AG10803 (cell line): ENCODE results near the gene PLA2G4E.

Experiments used
- DNase-seq: peaks from one replicate; pipeline ENCODE4 v3.0.0; 2010; ENCODE audit warnings: low read depth
- H3K4me3 ChIP-seq: 2 replicates; pipeline ENCODE4 v1.5.1; 2011; ENCODE audit warnings: mild to moderate bottlenecking, low read length, control low read depth
- TF ChIP-seq, protein P1 (sequence below): conservative IDR thresholded peaks from 2 replicates; pipeline ENCODE4 v1.5.1; 2011; ENCODE audit warnings: mild to moderate bottlenecking, low read length, control low read depth, inconsistent platforms

Gene PLA2G4E

DNA sequence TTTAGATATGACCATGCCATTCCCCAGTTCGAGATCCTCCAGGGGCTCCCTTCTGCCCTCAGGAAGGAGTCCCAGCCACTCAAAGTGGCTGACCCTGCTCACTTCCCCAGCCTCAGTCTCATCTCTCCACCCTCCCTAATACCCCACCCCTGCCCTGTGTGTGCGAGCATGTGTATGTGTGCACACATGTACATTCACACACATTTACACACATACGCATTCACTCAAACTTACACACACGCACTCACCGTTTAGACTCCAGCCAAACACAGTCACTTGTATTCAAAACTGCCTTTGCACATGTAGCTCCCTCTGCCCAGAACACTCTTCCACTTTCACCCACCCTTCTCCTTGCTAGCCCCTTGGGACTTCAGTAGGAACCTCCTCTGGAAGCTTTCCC, 11.4 kb downstream of the PLA2G4E start:
- DNase-seq: no peak
- H3K4me3 ChIP-seq: no peak overlapping the region
- TF ChIP-seq, protein P1, sequence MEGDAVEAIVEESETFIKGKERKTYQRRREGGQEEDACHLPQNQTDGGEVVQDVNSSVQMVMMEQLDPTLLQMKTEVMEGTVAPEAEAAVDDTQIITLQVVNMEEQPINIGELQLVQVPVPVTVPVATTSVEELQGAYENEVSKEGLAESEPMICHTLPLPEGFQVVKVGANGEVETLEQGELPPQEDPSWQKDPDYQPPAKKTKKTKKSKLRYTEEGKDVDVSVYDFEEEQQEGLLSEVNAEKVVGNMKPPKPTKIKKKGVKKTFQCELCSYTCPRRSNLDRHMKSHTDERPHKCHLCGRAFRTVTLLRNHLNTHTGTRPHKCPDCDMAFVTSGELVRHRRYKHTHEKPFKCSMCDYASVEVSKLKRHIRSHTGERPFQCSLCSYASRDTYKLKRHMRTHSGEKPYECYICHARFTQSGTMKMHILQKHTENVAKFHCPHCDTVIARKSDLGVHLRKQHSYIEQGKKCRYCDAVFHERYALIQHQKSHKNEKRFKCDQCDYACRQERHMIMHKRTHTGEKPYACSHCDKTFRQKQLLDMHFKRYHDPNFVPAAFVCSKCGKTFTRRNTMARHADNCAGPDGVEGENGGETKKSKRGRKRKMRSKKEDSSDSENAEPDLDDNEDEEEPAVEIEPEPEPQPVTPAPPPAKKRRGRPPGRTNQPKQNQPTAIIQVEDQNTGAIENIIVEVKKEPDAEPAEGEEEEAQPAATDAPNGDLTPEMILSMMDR: no peak

DNA sequence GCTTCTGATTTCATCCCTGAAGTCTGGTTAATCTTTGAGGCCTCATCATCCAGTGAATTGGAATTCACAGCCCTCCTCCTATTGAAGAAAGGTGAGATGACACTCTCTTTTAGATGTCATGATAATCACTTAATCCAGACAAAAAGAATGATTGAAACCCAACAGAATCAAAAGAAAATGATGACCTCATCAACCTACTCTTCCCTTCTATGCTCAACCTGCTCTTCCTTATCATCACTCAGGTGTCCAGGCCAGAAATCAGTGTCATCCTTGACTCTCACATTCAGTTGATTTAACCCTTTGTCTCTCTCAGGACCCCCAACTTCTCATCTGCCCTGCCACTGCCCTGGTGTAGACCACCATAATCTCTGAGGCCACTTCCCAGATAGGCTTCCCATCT, 11.8 kb downstream of the PLA2G4E start:
- H3K4me3 ChIP-seq: no peak overlapping the region
- no peak for DNase-seq
- TF ChIP-seq, protein P1: no peak

DNA sequence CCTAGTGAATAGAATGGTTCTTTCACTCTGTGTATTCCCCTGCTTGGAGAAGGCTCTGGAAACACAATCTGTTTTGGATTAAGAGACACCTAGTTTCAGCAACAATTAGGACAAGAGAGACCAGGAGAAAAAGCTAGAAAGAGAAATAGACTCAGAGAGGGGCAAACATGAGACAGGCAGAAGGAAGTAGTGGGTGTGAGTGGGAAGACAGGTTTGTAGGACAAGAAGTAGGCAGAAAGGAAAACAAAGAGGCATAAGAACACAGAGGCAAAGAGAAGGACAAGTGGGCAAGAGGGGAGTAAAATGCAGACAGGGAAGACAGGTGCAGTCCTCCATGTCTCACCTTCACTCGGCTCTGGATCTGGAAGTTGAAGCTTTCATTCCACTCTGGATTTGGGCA, 13.5 kb downstream of the PLA2G4E start:
- DNase-seq: no peak

DNA sequence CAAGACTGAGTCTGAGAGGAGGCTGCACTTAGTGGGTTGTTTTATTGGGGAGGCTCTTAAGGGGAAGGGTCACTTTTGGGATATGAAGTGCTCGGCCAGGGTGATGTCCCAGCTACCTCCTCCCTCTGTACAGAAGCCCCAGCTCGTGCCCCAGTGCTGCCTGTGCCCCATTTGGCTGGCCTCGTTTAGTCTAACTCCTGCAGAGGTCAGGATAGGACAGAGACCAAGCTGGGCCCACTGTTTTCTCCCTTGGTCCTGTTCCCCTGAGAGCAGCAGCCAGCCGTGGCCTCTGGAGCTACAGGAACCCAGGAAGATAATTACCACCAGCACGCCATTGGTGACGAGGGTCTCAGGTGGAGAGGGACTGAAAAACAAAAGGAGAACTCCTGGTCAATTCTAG, 18.5 kb downstream of the PLA2G4E start:
- H3K4me3 ChIP-seq: no peak overlapping the region
- TF ChIP-seq, protein P1: no peak
- DNase-seq: no peak

More for the DNA sequence above, 13.5 kb downstream of the PLA2G4E start:
- TF ChIP-seq, protein P1: no peak
- no peak overlapping the region for H3K4me3 ChIP-seq

DNA sequence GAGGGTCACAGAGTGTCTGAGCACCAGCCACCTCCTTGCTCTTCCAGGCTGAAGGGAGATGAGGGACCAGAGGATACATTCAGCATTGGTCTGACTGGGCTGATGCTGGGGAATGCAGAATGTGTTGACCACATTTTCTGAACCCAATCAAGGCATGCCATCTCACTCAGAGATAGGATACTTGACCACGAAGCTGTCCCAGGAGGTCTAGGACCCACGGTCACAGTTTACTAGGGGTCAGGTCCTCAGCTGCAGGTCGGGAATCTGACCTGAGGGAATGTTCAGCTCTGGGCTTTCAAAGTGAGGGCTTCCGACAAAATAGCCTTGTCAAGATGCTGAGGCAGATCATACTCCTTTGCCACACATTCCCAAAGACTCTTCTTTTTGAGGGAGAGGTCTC, 19.6 kb downstream of the PLA2G4E start:
- no peak for DNase-seq
- H3K4me3 ChIP-seq: no peak overlapping the region
- TF ChIP-seq, protein P1: no peak

DNA sequence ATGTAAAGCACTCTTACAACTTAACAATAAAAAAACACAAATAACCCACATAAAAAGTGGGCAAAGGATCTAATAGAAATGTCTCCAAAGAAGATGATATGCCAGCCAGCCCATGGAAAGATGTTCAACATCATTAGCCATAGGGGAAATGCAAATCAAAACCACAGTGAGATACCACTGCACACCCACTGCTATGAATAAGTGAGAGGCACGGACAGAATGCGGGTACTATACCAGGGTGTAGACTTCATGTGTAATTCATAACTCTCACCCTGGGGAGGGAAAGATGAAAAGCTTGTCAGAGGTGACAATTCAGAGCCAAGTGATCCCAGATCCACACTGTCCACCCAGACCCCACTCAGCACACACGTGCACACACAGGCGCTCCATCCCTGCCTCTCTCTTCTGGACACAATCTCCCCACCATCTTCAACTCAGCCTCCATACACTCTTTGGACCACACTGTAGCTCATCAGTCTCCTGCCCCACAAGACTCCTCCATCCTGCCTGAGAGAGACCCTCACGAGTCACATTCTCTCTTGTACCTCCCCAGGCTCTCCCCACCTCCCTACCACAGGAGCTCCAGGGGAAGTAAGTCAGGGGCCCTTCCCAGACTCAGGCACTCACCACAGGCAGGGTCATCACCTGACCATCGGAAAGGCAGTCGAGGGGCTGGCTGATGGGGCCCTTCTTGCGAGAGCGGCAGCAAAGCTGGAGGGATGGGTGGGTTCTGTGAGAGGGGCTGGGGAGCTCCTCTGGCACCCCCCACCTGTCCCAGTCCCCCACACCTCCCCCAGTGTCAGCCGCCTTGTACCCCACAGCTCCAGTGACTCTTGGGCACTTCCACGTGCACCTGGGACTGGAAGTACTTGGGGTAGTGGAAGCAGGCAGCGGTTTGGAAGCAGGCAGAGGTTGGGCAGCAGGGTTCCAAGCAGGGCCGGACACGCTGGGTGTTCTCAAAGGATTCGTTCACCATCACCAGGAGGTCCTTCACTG, 21.3 kb downstream of the PLA2G4E start:
- no peak for DNase-seq
- TF ChIP-seq, protein P1: no peak
- H3K4me3 ChIP-seq: no peak overlapping the region

DNA sequence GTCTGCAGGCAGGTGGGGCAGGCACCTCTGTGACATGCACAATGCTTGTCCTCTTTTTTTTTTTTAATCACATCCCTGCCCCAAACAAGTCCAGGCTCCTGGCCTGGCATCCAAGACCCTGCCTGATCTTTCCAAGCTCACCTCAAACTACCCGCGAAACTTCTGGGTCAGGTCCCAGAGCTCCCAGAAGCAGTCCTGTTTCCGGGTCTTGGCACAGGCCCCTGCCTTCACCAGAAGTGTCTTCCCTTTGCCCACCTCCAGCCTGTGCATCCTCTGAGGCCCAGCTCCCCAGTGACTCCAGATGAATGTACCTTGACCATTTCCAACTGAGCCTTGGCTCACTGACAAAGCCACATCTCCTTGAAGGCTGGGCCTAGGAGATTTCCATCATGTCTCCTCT, 23.0 kb downstream of the PLA2G4E start:
- TF ChIP-seq, protein P1: no peak
- no peak for DNase-seq
- no peak overlapping the region for H3K4me3 ChIP-seq
